ENCODE data around the gene CMPK1. TPM values are rescaled to one million over a fixed set of nuclear protein-coding genes. Genes with fewer than 3 reads are reported as not detected.

CMPK1 gene
- total RNA-seq, 1 experiment from 2014 or later = 28.7 TPM

GRCh38 chr1:47406966-47407365 is 73.4 kb downstream of the CMPK1 start:
- Histone ChIP-seq H3K23ac (ENCODE audit: insufficient read length, low read depth, low read length) (no peak overlapping the region), H3K27me3 (ENCODE audit: insufficient read depth, low read length) (no peaks in the 10 kb centered on the region), H3K79me2 (ENCODE audit: insufficient read depth, low read length) (no peaks in the 10 kb centered on the region), H3K23me2 (ENCODE audit: insufficient read length, low read depth, low read length, poor library complexity, severe bottlenecking) (no peaks in the 10 kb centered on the region), H4K91ac (ENCODE audit: insufficient read length, low read depth, low read length) (no peak overlapping the region), H2AK5ac (ENCODE audit: insufficient read length, low read length) (no peak overlapping the region), H2BK120ac (ENCODE audit: low read depth, low read length, poor library complexity, severe bottlenecking) (no peak overlapping the region), H2BK5ac (ENCODE audit: insufficient read length, low read length) (no peak overlapping the region), H3K79me1 (ENCODE audit: insufficient read depth, low read depth, low read length, poor library complexity, severe bottlenecking) (no peaks in the 10 kb centered on the region), H2BK15ac (ENCODE audit: low read depth, low read length) (no peak overlapping the region), H4K5ac (ENCODE audit: insufficient read length, low read depth, low read length) (no peak overlapping the region), H3K9me3 (ENCODE audit: control insufficient read depth, low read depth, low read length) (no peaks in the 10 kb centered on the region), H3K9ac (ENCODE audit: extremely low read depth, insufficient read length, low read length) (no peak overlapping the region), H2BK12ac (ENCODE audit: insufficient read length, low read depth, low read length) (no peak overlapping the region), H4K20me1 (ENCODE audit: control insufficient read depth, insufficient read depth, insufficient read length) (no peaks in the 10 kb centered on the region), H4K8ac (replicated peaks; ENCODE audit: insufficient read length, low read depth, low read length) (no peak overlapping the region), H2BK20ac (ENCODE audit: low read depth, low read length, poor library complexity, severe bottlenecking) (no peak overlapping the region), H3K14ac (ENCODE audit: insufficient read depth, low read length) (no peak overlapping the region), H3K4me1 (ENCODE audit: insufficient read depth, low read length) (peaks cover 3% of the 10 kb centered on the region; the same call in 1 of the 2 replicates), H3T11ph (ENCODE audit: low read length) (no peak overlapping the region), H3K18ac (ENCODE audit: insufficient read length, low read depth, low read length) (no peak overlapping the region), H2AFZ (ENCODE audit: low read length) (no peak overlapping the region), H3K27ac (ENCODE audit: insufficient read length, low read depth, low read length) (no peak overlapping the region), H3K4me2 (ENCODE audit: insufficient read depth, insufficient read length, low read length) (no peak overlapping the region), H3K56ac (ENCODE audit: insufficient read length, low read depth, low read length) (no peak overlapping the region), H3K4ac (ENCODE audit: low read depth, low read length) (no peak overlapping the region)
- Mint-ChIP-seq H3K36me3 (ENCODE audit: insufficient read depth in 1 of 3, low read depth in 3 of 3) (no peaks in the 10 kb centered on the region), H3K27me3 (ENCODE audit: low read depth) (peaks cover 75% of the 10 kb centered on the region), H3K27ac (no peak overlapping the region), H3K4me3 (no peak overlapping the region), H3K9me3 (no peaks in the 10 kb centered on the region; a peak in 1 of 5 replicates), H3K4me1 (no peaks in the 10 kb centered on the region)
- WGBS (ENCODE audit: extremely low coverage, insufficient read length, low lambda C conversion rate) = no CpG with 5 or more reads among the region's 5 CpGs
- no peak for TF ChIP-seq CTCF (conservative IDR thresholded peaks at IDR 0.05)
- DNase-seq = no peak

Measured in H9 (cell line).